H9 (cell line): Measurements from ENCODE around the gene POLH. TPM values are rescaled to one million over a fixed set of nuclear protein-coding genes. Genes with fewer than 3 reads are reported as not detected.

Source experiments
- DNase-seq: peaks from one replicate; pipeline ENCODE4 v3.0.0-alpha.2; 2017
- H2AFZ ChIP-seq: one replicate; pipeline ENCODE4 v1.6.1; 2013; ENCODE audit warnings: mild to moderate bottlenecking, low read length, control low read depth, moderate library complexity
- H2AK5ac ChIP-seq: 2 replicates; pipeline ENCODE4 v1.6.1; 2013; ENCODE audit warnings: low read length, control low read depth, mixed read lengths; ENCODE audit not compliant: insufficient read length
- H2BK120ac ChIP-seq: one replicate; pipeline ENCODE4 v1.6.1; 2013; ENCODE audit warnings: low read depth, mild to moderate bottlenecking, low read length, control low read depth, inconsistent platforms; ENCODE audit not compliant: poor library complexity, severe bottlenecking
- H2BK12ac ChIP-seq: 2 replicates; pipeline ENCODE4 v1.6.1; 2013; ENCODE audit warnings: low read length, control low read depth, mixed read lengths, low read depth; ENCODE audit not compliant: insufficient read length
- H2BK15ac ChIP-seq: 2 replicates; pipeline ENCODE4 v1.6.1; 2013; ENCODE audit warnings: low read depth, low read length, control low read depth
- H2BK20ac ChIP-seq: one replicate; pipeline ENCODE4 v1.6.1; 2013; ENCODE audit warnings: low read depth, mild to moderate bottlenecking, low read length, control low read depth, inconsistent platforms; ENCODE audit not compliant: poor library complexity, severe bottlenecking
- H2BK5ac ChIP-seq: 2 replicates; pipeline ENCODE4 v1.6.1; 2013; ENCODE audit warnings: low read length, control low read depth, mixed read lengths; ENCODE audit not compliant: insufficient read length
- H3K14ac ChIP-seq: 2 replicates; pipeline ENCODE4 v1.6.1; 2013; ENCODE audit warnings: low read length, control low read depth; ENCODE audit not compliant: insufficient read depth
- H3K18ac ChIP-seq: 2 replicates; pipeline ENCODE4 v1.6.1; 2013; ENCODE audit warnings: low read depth, mild to moderate bottlenecking, mixed read lengths, low read length, control low read depth; ENCODE audit not compliant: insufficient read length
- H3K23ac ChIP-seq: 2 replicates; pipeline ENCODE4 v1.6.1; 2013; ENCODE audit warnings: low read length, control low read depth, mixed read lengths, low read depth; ENCODE audit not compliant: insufficient read length
- H3K23me2 ChIP-seq: 2 replicates; pipeline ENCODE4 v1.6.1; 2013; ENCODE audit warnings: low read depth, mild to moderate bottlenecking, mixed read lengths, low read length, control low read depth; ENCODE audit not compliant: insufficient read length, poor library complexity, severe bottlenecking
- H3K27ac ChIP-seq: 2 replicates; pipeline ENCODE4 v1.5.1; 2013; ENCODE audit warnings: low read length, control low read depth, mixed read lengths, low read depth; ENCODE audit not compliant: insufficient read length
- H3K27me3 ChIP-seq: 2 replicates; pipeline ENCODE4 v1.6.1; 2013; ENCODE audit warnings: low read length, control low read depth, inconsistent platforms; ENCODE audit not compliant: insufficient read depth
- H3K4ac ChIP-seq: 2 replicates; pipeline ENCODE4 v1.6.1; 2013; ENCODE audit warnings: low read depth, mild to moderate bottlenecking, control low read depth, inconsistent platforms, low read length, moderate library complexity
- H3K4me1 ChIP-seq: 2 replicates; pipeline ENCODE4 v1.6.1; 2013; ENCODE audit warnings: low read length, control low read depth, inconsistent platforms; ENCODE audit not compliant: insufficient read depth
- H3K4me2 ChIP-seq: 2 replicates; pipeline ENCODE4 v1.6.1; 2013; ENCODE audit warnings: low read length, control low read depth, mixed read lengths; ENCODE audit not compliant: insufficient read length, insufficient read depth
- H3K56ac ChIP-seq: 2 replicates; pipeline ENCODE4 v1.6.1; 2013; ENCODE audit warnings: low read depth, mild to moderate bottlenecking, mixed read lengths, low read length, control low read depth; ENCODE audit not compliant: insufficient read length
- H3K79me1 ChIP-seq: 2 replicates; pipeline ENCODE4 v1.6.1; 2013; ENCODE audit warnings: low read depth, mild to moderate bottlenecking, moderate library complexity, low read length, control low read depth, inconsistent platforms; ENCODE audit not compliant: insufficient read depth, poor library complexity, severe bottlenecking
- H3K79me2 ChIP-seq: 2 replicates; pipeline ENCODE4 v1.6.1; 2013; ENCODE audit warnings: low read length, control low read depth, inconsistent platforms; ENCODE audit not compliant: insufficient read depth
- H3K9ac ChIP-seq: 2 replicates; pipeline ENCODE4 v1.6.1; 2013; ENCODE audit warnings: low read length, control low read depth, mixed read lengths; ENCODE audit not compliant: insufficient read length; ENCODE audit errors: extremely low read depth
- H3K9me3 ChIP-seq: one replicate; pipeline ENCODE4 v1.6.1; 2013; ENCODE audit warnings: low read depth, low read length, inconsistent platforms; ENCODE audit not compliant: control insufficient read depth
- H3T11ph ChIP-seq: one replicate; pipeline ENCODE4 v1.6.1; 2013; ENCODE audit warnings: mild to moderate bottlenecking, low read length, control low read depth, inconsistent platforms
- H4K20me1 ChIP-seq: one replicate; pipeline ENCODE4 v1.6.1; 2013; ENCODE audit not compliant: control insufficient read depth, insufficient read length, insufficient read depth
- H4K5ac ChIP-seq: 2 replicates; pipeline ENCODE4 v1.6.1; 2013; ENCODE audit warnings: low read depth, mild to moderate bottlenecking, mixed read lengths, low read length, control low read depth; ENCODE audit not compliant: insufficient read length
- H4K8ac ChIP-seq: replicated peaks from 2 replicates; pipeline ENCODE4 v1.6.1; 2013; ENCODE audit warnings: low read length, control low read depth, mixed read lengths, low read depth; ENCODE audit not compliant: insufficient read length
- H4K91ac ChIP-seq: 2 replicates; pipeline ENCODE4 v1.6.1; 2013; ENCODE audit warnings: low read depth, mild to moderate bottlenecking, moderate library complexity, mixed read lengths, low read length, control low read depth; ENCODE audit not compliant: insufficient read length
- H3K27ac Mint-ChIP-seq, 3 experiments: 2 replicates in 2 of 3; 3 replicates in 1 of 3; pipeline ENCODE4 v1.8.0; 2020 to 2021; ENCODE audit warnings: mixed read lengths in 3 of 3, mild to moderate bottlenecking in 1 of 3, moderate library complexity in 1 of 3
- H3K27me3 Mint-ChIP-seq: 2 replicates; pipeline ENCODE4 v1.8.0; 2021; ENCODE audit warnings: low read depth, mild to moderate bottlenecking, moderate library complexity, mixed read lengths
- H3K36me3 Mint-ChIP-seq, 3 experiments: 2 replicates in 2 of 3; 3 replicates in 1 of 3; pipeline ENCODE4 v1.8.0; 2020 to 2021; ENCODE audit warnings: low read depth in 3 of 3, mixed read lengths in 3 of 3; ENCODE audit not compliant: insufficient read depth in 1 of 3
- H3K4me1 Mint-ChIP-seq, 2 experiments: 2 replicates each; pipeline ENCODE4 v1.8.0; 2020; ENCODE audit warnings: mixed read lengths in 2 of 2
- H3K4me3 Mint-ChIP-seq, 2 experiments: 2 replicates in 1 of 2; 3 replicates in 1 of 2; pipeline ENCODE4 v1.8.0; 2020 to 2021; ENCODE audit warnings: mild to moderate bottlenecking in 2 of 2, mixed read lengths in 2 of 2, moderate library complexity in 1 of 2
- H3K9me3 Mint-ChIP-seq, 2 experiments: 2 replicates in 1 of 2; 3 replicates in 1 of 2; pipeline ENCODE4 v1.8.0; 2020; ENCODE audit warnings: mild to moderate bottlenecking in 2 of 2, mixed read lengths in 2 of 2, moderate library complexity in 1 of 2
- CTCF ChIP-seq: fragments of 200-600 bp; sonication (generic); conservative IDR thresholded peaks from 3 replicates; pipeline ENCODE4 v1.8.0; 2021; ENCODE audit warnings: antibody characterized with exemption, mild to moderate bottlenecking
- WGBS: extraction: QIAGEN DNeasy Blood & Tissue Kit; methylation state at CpG from one replicate; pipeline ENCODE4 v1.1.7; 2013; ENCODE audit warnings: missing lambda C conversion rate, low lambda C conversion rate, mixed read lengths; ENCODE audit not compliant: insufficient read length; ENCODE audit errors: extremely low coverage; 5-methylcytosine and 5-hydroxymethylcytosine counted together
- total RNA-seq: library from RNA; stranded (reverse); gene quantifications from 2 replicates; pipeline ENCODE4 v1.2.1, GENCODE V29; 2021

The POLH gene
- total RNA-seq, 1 experiment from 2014 or later: 12.6 TPM

GRCh38 chr6:43600595-43600994, 24.6 kb downstream of the POLH start:
- Histone ChIP-seq H2BK120ac (no peak overlapping the region), H3K27ac (no peak overlapping the region), H4K91ac (no peak overlapping the region), H2BK12ac (no peak overlapping the region), H3K79me2 (no peaks in the 10 kb centered on the region), H2AK5ac (no peak overlapping the region), H3K23ac (no peak overlapping the region), H3K79me1 (no peaks in the 10 kb centered on the region), H2AFZ (no peak overlapping the region), H2BK20ac (no peak overlapping the region), H3T11ph (no peak overlapping the region), H3K9ac (no peak overlapping the region), H2BK15ac (no peak overlapping the region), H3K56ac (no peak overlapping the region), H3K14ac (no peak overlapping the region), H4K8ac (no peak overlapping the region), H2BK5ac (no peak overlapping the region), H4K20me1 (no peaks in the 10 kb centered on the region), H4K5ac (no peak overlapping the region), H3K4ac (no peak overlapping the region), H3K4me2 (no peak overlapping the region), H3K9me3 (no peaks in the 10 kb centered on the region), H3K4me1 (no peaks in the 10 kb centered on the region), H3K18ac (no peak overlapping the region), H3K23me2 (no peaks in the 10 kb centered on the region), H3K27me3 (no peaks in the 10 kb centered on the region)
- Mint-ChIP-seq H3K36me3 (peaks cover 0 to 43% (median 26%) of the 10 kb centered on the region in 3 experiments; a peak in 4 of 7 replicates), H3K27me3 (no peaks in the 10 kb centered on the region), H3K4me1 (no peaks in the 10 kb centered on the region), H3K27ac (no peak overlapping the region), H3K9me3 (no peaks in the 10 kb centered on the region), H3K4me3 (no peak overlapping the region)
- DNase-seq: no peak
- WGBS: no CpG with 5 or more reads among the region's 2 CpGs
- no peak for TF ChIP-seq CTCF
